Stimulated activated CD8-positive, alpha-beta memory T cell treated with anti-CD3 and anti-CD28 coated beads, Interleukin-2, amount 100 ng/mL, for 1 hour (primary cell): ENCODE data around the gene TXNDC16.

Experiments
- DNase-seq, 2 donors: peaks; one replicate each; pipeline ENCODE4 v3.0.0-alpha.2; 2020; ENCODE audit warnings: low read depth in 2 of 2

TXNDC16 gene

DNA sequence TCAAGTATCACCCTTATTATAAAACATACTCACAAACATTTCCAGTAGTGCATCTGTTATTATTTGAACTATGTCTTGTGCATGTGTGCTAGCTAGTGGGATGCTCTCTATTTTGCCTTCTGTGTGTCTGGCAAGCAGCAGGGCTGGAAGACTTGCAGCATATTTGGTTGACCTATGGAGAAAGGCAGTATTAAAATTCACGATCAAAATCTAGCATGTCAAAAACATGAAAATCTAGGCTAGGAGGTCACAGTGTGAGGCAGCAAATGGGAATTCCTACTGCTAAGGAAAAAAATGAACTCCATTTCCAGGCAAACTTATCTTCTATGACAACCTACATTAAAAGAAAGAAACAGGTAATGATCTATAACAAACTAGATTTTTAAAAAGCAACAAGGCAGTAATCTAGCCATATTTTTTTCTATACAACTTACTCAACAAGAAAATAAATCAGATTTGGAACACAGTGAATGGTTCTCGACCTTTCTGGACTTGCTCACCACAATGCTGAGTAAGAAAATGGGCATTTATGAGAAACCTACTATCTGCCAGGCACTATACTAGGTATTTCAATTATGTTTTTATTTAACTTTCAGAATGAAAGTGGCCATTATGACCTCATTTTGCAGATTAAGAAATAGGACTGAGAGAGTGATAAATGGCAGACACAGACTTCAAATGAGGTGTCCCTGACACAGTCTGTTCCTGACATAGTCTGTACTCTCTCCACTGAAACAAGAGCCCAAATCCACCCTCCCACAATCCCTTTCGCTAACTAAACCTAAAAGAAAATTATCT, 96.8 kb downstream of the TXNDC16 start:
- no peak for DNase-seq

DNA sequence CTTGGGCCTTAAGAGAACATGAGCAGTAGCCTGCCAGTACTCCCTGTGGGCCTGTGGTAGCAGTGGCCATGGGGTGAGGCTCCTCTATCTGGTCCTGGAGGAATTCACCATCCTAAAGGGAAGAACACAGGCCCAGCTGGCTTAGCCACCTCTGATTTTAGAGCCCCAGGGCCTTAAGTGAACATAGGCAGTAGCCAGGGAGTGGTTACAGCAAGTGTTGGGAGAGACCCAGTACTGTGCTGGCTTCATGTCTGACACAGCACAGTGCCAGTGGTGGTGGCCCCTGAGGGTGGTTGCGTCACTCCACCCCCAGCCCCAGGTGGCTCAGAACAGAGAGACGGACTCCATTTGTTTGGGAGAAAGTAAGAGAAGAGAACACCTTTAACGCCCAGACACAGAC, 105.1 kb downstream of the TXNDC16 start:
- DNase-seq, result no peak

DNA sequence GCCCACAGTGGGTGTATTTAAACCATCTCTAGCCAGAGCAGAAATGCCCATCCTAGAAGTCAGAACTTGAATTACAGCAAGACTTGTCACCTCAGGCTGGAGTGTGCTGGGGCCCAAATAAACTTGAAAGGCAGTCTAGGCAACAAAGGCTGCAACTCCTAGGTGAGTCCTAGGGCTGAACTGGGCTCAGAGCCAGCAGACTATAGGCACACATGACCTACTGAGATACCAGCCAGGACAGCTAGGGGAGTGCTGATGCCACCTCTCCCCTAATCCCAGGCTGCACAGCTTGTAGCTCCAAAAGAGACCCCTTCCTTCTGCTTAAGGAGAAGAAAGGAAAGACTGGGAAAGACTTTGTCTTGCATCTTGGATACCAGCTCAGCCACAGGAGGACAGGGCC, 106.0 kb downstream of the TXNDC16 start:
- no peak for DNase-seq

DNA sequence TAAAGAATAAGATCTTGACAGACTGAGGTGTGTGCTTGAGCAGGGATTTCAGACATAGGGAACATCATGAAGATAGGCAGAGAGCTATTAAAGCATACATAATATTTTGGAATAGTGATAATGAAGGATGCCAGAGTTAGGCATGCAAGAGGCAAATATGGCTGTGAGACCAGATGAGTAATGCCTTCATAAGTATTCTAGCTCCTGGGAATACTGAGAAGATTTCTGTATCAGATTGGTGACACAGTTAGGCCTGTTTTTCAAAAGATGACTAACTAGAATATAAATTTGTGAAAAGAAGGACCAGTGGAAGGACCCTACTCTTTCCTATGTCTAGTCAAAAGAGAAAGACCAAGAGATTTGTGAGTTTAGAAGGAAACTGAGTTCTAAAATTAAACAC, 108.8 kb downstream of the TXNDC16 start:
- DNase-seq, result no peak

DNA sequence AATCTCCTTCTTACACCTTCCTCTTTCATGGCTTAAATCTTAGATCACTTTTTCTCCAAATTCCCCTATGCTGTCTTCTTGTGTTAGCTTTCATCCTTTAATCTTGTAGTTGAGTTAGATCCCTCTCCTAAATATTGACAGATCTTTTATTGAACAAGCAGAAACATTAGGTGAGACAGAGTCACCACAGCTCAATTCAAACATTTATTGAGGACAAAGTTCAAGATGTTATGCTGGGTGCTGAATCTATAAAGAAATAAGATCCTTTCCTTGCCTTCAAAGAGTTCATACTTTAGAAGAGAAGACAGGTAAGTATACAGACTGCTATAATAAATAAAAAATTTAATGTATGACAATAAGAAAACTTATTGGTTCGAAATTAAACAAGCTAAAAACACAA, 109.7 kb downstream of the TXNDC16 start:
- no peak for DNase-seq

DNA sequence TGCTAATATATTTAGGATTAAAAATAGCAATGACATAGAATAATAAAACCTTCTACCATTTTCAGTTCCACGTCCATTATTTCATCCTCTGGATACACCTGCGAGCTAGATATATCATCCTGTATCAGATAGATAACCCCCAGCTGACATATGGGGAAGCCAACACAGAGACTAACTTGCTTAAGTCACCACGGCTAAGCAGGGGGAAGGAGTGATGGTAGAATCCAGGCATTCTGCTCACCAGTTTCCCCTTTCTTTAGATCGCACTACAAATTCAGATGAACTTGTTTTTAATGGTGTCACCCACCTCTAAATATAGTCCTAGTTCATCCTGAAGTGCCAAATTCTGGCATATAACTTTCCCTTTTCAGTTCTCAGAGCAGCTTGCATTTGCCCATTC, 110.1 kb downstream of the TXNDC16 start:
- no peak for DNase-seq

DNA sequence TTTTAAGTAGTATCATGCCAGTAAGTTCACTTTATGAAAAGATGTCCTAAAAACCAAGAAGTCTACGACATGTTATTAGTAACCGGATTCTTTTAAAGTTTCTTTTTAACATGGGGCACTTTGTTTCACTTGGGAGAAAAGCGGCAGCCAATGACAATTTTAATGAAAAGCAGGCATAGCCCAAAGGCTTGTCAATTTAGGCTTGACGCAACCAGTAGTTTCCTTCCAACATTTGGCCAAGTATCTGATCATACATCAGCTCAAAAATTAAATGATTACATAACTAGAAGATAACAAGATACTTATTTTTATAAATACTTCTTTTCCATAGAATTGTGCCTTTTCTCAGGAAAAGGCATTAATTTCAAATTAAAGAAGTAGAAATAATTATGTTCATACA, 112.8 kb downstream of the TXNDC16 start:
- DNase-seq, result no peak

DNA sequence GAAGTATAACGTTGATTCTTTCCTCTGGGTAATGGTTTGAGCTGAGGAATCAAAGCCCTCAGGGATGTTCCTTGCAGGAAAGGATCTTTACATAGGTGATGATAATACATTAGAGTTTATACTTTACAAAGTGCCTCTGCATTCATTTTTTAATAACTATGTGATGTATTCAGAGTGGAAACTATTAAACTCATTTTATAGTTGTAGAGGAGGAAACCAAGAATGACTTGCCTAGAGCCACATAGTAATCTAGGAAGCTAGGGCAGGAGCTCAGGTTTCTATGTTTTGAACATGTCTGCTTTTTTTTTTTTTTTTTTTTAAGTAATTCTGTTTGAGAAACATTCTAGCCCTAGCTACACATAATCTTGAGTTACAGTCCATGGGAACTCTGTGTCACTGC, 117.3 kb downstream of the TXNDC16 start:
- no peak for DNase-seq

DNA sequence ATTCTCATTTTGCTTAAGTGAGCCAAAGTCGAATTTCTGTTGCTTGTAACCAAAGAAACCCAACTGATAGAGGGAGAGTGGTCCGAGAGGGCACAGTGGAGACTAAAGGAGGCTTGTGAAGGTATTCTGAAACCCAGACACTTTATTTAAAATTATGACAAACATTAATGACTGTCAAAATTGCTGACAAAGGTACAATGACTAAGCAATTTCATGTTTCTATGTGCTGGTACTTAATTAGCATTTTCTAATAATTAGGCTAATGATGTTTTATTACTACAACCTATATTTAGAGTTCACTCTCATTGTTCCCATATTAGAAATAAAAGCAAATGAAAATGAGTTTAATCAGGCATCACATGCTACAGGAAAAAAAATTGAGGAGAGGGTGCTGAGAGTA, 121.8 kb downstream of the TXNDC16 start:
- no peak for DNase-seq

DNA sequence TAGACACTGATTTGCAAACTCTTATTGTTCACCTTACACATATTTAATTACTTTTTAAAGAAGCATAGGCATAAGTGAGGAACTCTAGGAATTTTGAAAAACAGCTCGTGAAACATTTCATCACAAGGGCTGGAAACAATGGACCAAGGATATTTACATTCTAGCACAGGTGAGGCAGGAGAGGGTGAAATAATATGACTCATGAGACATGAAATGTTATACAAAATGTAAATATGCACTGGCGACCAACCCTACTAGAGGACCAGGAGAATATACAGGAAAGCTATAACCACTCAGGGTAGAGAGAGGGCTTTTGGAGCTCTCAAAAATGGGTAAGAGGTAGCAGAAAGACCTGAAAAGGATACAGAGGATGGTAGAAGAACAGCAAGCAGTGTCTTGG, 122.9 kb downstream of the TXNDC16 start:
- DNase-seq, result no peak

DNA sequence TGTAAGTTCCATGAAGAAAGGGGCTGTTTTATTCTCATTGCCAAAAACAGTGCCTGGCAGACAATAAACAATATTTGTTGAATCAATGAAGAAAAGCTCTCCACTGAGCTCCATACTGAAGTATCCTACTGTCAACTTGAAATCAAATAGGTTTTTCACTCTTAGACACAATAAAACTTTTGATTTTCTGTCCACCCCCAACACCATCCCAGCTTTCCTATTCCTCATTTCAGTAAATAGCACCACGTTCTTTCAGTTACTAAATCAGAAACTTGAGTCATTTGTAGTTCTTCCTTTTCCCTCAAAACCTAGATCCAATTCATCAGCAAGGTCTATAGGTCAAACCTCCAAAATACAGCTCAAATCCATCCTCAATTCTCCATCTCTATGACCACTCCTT, 124.8 kb downstream of the TXNDC16 start:
- no peak for DNase-seq

DNA sequence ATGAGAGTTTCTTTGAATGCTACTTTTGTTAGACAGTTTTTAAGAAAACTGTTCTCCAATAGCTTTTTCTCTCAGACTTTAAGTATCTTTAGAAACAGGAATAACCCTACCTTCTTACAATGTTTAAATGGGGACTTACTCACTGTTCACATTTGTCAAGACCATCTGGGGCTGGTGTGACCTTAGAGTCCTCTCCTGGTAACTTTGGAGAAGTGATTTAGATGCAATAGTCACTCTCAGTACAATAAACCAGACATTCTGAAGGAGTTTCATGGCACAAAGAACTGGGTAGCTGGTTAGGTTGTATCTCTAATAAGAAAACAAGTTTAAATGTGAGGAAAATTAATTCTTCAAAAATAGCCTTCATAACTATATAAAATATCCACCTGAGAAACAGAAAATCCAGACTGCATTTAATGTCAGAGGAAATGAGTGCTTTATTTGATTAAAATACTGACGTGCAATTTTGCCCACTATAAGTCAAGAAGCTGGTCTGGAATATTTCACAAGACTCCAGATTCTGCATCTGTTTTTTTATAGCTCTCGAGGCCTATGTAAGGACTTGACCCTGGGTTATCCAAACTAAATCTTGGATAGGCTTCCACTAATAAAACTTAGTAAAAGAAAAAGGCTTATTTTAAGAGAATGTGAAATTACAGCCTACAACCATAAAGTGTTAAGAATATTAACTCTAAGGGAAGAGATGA, 129.5 kb downstream of the TXNDC16 start:
- no peak for DNase-seq

DNA sequence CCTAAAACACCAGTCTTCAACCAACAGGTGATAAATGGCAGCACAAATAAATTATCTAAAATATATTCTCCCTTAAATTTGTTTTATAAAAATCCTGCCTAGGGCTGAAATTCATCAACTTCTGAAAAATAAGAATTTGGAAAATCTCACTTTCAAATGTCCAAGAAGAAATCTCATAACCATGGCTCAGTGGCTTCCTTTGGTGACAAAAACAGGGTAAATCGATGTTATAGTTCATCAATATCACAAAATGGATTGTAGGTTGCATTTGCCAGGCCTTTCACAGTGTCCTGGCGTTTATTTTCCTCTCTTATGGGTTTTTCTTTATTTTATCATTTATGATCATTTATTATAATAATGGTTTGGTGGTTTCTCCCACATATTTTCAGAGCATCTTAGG, 135.2 kb downstream of the TXNDC16 start:
- no peak for DNase-seq

DNA sequence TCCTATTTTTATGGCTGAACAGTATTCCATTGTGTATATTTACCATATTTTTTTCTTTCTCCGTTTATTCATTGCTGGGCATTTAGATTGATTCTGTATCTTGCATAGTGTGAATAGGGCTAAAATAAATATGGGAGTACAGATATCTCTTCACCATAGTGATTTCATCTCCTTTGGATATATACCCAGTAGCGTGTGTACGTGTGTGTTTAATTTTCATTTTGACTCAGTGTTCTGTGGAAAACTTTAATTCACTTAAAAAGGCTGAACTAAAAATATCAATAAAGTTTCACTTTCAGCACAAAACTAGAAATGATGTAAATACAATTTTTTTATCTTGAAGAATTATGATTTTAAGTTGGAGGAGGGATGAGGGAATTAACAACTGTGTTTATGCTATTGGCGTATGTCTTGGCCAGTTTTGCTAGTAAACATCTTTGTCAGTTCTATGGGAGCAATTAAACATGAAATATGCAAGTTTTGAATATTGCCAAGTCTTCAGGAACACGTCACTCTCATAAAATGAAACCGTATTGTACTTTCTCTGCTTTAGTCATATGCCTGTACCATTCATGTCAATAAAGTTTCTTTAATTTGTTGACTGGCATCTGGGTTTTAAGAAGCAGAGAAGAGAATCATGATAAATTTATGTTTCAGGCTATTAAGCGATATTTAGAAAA, 138.4 kb downstream of the TXNDC16 start:
- no peak for DNase-seq

DNA sequence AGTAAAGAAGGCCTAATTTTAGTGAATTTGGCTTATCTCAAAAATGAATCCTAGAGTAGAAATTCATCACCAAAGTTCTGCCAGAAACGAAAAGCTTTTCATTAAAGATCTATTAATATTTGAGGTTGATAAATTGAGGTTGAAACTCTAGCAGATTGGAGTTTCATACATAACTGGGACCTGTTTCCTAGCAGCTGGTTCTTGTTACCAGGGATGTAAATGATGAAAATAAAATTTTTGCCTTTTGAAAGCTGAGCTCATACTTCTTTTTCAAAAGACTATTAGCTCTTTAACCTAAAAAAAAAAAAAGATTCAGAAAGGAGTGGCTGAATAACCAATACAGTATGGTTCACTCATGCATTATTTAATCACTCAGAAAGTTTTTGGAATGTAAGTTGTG, 139.9 kb downstream of the TXNDC16 start:
- no peak for DNase-seq

DNA sequence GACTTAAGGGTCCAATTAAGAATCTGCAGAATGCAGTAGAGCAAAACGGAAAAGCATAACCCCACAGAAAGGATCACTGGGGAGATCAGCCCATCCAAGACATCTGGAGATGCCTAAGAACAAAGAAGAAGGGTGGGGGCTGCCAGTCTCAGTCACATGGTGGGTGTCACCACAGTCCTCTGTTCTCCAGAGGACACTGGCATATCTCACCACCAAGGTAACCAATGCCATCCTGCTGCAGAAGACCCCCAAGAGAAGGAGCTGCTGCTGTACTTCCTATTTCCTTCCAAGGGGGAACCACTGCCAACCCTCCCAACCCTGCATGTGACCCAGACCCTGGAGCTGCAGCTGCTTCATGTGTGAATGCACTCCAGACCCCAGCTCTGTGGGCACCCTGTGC, 147.0 kb downstream of the TXNDC16 start:
- DNase-seq, result no peak

DNA sequence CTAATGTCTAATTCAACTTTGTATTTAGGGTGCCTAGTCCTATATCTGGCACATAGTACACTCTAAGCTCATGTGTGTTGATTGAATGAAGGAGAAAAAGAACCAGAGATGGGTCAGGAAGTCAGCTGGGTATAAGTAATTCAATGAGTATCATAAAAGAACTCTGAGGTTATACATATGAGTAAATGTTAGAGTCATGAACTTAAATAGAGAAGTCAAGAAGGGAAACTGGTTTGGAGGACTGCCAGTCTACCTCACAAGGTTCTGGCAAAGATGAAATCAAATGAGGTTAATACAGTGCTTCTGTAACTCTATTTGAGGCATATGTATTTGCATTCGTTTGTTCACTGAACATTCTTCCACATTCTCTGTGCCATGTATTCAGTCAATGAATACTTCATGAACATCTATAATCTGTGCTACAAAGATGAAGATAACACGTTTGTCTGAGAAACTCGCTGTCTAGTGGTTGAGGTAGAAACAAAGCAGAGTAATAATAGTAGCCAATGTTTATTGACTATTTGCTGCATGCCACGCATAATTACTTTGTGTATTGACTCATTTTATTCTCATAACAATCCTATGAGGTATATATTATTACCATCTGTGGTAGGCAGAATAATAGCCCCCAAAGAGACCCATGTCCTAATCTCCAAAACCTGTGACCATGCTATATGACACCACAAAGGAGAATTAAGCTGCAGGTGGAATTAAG, 149.3 kb downstream of the TXNDC16 start:
- no peak for DNase-seq

DNA sequence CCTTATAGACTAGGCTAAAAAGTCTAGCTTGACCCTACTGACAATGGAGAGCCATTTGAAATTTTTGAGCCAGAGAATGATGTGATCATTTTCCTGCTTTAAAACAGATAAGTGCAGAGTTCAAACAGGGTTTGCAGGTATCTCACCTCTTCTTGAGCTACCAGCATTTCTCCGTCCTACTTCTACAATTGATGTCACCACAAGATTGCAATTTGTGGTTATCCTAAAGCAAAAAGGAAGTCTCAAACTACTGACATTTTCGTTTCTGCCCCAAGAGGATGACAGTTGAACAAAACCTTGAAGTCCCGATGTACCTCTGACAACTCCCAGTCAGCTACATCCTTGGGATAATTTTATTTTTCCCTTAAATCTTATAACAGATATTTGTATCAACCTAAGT, 151.5 kb downstream of the TXNDC16 start:
- no peak for DNase-seq

DNA sequence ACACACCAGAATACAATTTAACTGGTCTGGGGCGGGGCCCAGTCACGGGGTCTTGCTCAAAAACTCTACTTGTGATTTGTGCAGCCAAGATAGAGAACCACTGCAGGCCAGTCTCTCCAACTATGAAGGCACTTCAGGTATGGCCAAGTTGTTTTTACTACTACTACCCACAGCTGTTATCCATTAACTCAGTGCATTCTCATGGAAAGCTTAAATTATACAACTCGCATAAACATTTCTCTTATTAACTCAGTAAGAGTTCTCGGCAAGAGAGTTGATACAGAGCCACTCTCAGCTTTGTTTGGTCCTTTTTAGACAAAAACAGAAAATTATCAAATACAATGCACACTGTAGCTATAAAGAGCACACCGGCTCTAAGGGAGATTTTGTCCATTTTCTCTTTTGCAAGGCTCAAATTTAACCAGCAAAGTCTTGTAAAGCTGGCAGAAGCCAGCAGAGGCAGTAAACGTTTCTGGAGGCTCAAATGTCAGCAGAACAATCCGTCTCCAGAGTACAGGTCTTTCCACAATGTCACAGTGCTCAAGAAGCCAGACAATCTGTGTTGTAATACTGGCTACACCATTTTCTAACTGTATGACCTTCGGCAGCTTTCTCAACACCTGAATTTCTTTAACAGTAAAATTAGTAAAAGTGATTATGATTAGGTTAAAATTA, 152.2 kb downstream of the TXNDC16 start:
- no peak for DNase-seq

DNA sequence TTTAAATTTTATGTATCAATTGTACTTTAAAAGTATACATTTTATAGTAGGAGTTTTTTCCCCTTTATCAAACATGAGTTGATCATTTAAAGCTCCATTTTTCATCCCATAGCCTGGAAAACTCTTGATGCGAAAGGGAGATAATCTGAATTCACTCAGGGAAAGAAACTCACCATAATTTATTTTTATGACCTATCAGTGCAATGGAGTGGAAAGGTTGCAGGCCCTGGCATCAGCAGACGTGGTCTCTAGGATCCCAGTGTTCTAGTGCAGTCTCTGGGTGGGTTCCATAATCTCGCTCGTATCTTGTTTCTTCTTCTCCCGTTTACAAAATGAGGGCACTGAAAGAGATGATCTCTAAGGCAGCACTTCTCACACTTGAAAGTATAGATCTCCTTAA, 153.2 kb downstream of the TXNDC16 start:
- DNase-seq, result no peak

DNA sequence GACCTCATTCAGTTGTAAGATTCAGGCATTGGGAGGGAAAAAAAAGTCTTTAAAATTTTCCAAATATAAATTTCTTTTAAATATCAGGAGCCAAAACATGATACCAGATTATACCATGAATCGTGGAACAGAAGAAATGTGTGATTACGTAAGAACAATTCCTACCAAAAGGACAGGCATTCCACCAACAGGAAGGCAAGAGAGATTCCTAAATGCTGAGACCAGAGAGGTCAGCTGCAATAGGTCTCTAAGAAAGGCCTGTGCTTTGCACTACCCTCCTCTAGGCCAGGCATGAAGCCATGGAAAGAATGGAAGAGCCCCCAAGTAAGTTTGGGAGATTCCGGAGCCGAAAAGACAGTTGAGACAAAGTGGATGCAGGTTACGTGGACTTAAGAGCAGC, 154.5 kb downstream of the TXNDC16 start:
- no peak for DNase-seq

DNA sequence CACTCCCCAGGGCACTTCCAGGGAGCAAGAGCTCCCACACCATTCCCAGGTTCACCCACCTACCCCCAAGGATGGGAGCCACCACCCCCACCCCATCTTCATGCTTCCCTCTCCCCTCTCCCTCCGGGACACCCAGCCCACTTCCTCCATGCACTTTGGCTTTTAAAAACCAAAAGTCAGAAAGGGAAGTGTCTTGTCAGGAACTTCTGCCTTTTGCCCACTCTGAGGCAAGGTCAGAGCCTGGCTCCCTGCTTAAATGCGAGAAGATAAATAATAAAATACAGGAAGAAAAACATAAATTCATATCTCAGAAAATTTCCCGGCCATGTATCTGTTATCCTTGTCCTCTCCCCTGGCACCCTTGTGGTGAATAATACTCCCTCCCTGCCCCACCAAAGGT, 156.6 kb downstream of the TXNDC16 start:
- DNase-seq, result no peak
